Effector CD4-positive, alpha-beta T cell (primary cell): Measurements from ENCODE around the gene HIBADH.
"Not testable (repeated sequence)": the region's sequence is repeated elsewhere in the genome, so short reads cannot be mapped to it uniquely, and the experiment has no call there.

Source experiments
- DNase-seq: peaks from one replicate; pipeline ENCODE4 v3.0.0-alpha.2; 2020

HIBADH gene

GRCh38 chr7:27535795-27536194, 126.9 kb downstream of the HIBADH start:
- no peak for DNase-seq

- DNase-seq, result no peak
Observed at GRCh38 chr7:27533652-27534081, 129.0 kb downstream of the HIBADH start.

- no peak for DNase-seq
Observed at GRCh38 chr7:27532314-27532713, 130.4 kb downstream of the HIBADH start.

GRCh38 chr7:27527348-27527714, 135.4 kb downstream of the HIBADH start:
- no peak for DNase-seq

GRCh38 chr7:27526611-27527347, 135.9 kb downstream of the HIBADH start:
- no peak for DNase-seq

GRCh38 chr7:27526131-27526530, 136.6 kb downstream of the HIBADH start:
- no peak for DNase-seq

GRCh38 chr7:27523321-27523720, 139.4 kb downstream of the HIBADH start:
- DNase-seq, result no peak

GRCh38 chr7:27522566-27522965, 140.1 kb downstream of the HIBADH start:
- DNase-seq, result no peak

GRCh38 chr7:27520815-27521790, 141.6 kb downstream of the HIBADH start:
- no peak for DNase-seq

GRCh38 chr7:27519793-27520469, 142.8 kb downstream of the HIBADH start:
- no peak for DNase-seq

- no peak for DNase-seq
Observed at GRCh38 chr7:27518561-27519350, 143.9 kb downstream of the HIBADH start.

- no peak for DNase-seq
Observed at GRCh38 chr7:27516421-27516820, 146.3 kb downstream of the HIBADH start.

GRCh38 chr7:27515933-27516332, 146.8 kb downstream of the HIBADH start:
- DNase-seq, result no peak

- DNase-seq, result no peak
Observed at GRCh38 chr7:27514861-27515260, 147.8 kb downstream of the HIBADH start.

- DNase-seq, result no peak
Observed at GRCh38 chr7:27513885-27514284, 148.8 kb downstream of the HIBADH start.

GRCh38 chr7:27511370-27511769, 151.3 kb downstream of the HIBADH start:
- DNase-seq, result not testable (repeated sequence)

- DNase-seq, result no peak
Observed at GRCh38 chr7:27510541-27510940, 152.1 kb downstream of the HIBADH start.

GRCh38 chr7:27501879-27502278, 160.8 kb downstream of the HIBADH start:
- not testable (repeated sequence) for DNase-seq

- DNase-seq, result no peak
Observed at GRCh38 chr7:27501001-27501400, 161.7 kb downstream of the HIBADH start.

GRCh38 chr7:27492224-27492623, 170.5 kb downstream of the HIBADH start:
- no peak for DNase-seq

- DNase-seq, result no peak
Observed at GRCh38 chr7:27491534-27491933, 171.1 kb downstream of the HIBADH start.

- DNase-seq, result no peak
Observed at GRCh38 chr7:27487509-27487908, 175.2 kb downstream of the HIBADH start.
